Fibroblast of lung (primary cell): ENCODE measurements around the gene CHRNA10.

ENCODE experiments used
- CTCF ChIP-seq, 2 donors: IDR thresholded peaks in 1 of 2; conservative IDR thresholded peaks in 1 of 2; 1 replicate in 1 of 2; 2 replicates in 1 of 2; pipeline ENCODE4 v1.5.1; 2011 to 2012; ENCODE audit warnings: low read length in 2 of 2, control low read depth in 1 of 2, inconsistent platforms in 1 of 2, low read depth in 1 of 2, mild to moderate bottlenecking in 1 of 2
- EZH2 ChIP-seq: IDR thresholded peaks from 2 replicates; pipeline ENCODE4 v1.5.1; 2012; ENCODE audit warnings: low read length, control low read depth, mild to moderate bottlenecking; ENCODE audit errors: missing control alignments

- TF ChIP-seq CTCF (conservative IDR thresholded peaks at IDR 0.05 in 1 of 2, IDR thresholded peaks at IDR 0.05 in 1 of 2; ENCODE audit: low read depth in 1 of 2, low read length in 2 of 2): no peak
- TF ChIP-seq EZH2: no peak
Measured at GRCh38 chr11:3658252-3658651, 12.9 kb downstream of the CHRNA10 start.
